GM18867 (cell line): Measurements from ENCODE around the gene NCAPD2.
A peak's percentile ranks its signal among the peaks of the same experiment; 100 is the strongest.
"Not testable (repeated sequence)": the region's sequence is repeated elsewhere in the genome, so short reads cannot be mapped to it uniquely, and the experiment has no call there.

Source experiments
- ATAC-seq: cut with Tn5 transposase; IDR thresholded peaks from one replicate; pipeline ENCODE4 v1.9.1; 2021; ENCODE audit warnings: mild to moderate bottlenecking, moderate library complexity; ENCODE audit not compliant: unreplicated experiment

Gene NCAPD2

DNA sequence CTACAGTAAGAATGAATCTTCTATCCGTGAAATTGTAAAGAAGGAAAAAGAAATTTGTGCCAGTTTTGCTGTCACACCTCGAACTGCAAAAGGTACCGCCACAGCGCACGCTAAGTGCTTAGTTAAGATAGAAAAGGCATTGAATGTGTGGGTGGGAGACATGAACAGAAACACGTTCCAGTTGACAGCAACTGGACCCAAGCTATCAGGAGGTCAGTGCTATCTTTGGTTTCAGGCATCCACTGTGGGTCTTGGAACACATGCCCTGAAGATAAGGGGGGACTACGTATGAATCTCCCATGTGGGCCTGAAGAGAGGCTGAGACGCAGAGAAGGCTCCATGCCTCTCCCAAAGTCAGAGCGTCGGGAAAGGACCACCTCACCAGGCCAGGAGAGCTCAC, 52.1 kb downstream of the NCAPD2 start:
- no peak for ATAC-seq

DNA sequence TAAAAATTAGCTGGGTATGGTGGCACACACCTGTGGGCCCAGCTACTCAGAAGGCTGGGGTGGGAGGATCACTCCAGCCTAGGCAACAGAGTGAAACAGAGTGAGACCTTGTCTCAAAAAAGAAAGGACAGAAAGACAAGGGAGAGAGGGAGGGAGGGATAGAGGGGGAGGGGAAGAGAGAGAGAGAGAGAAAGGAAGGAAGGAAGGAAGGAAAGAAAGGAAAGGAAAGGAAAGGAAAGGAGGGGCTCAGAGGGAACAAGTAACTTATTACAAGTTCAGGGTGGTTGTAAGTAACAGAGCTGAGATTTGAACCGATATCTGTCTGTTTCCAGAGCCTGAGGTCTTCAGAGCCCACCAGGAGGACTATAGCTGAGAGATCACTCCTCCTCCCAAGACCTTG, 53.7 kb downstream of the NCAPD2 start:
- no peak for ATAC-seq

DNA sequence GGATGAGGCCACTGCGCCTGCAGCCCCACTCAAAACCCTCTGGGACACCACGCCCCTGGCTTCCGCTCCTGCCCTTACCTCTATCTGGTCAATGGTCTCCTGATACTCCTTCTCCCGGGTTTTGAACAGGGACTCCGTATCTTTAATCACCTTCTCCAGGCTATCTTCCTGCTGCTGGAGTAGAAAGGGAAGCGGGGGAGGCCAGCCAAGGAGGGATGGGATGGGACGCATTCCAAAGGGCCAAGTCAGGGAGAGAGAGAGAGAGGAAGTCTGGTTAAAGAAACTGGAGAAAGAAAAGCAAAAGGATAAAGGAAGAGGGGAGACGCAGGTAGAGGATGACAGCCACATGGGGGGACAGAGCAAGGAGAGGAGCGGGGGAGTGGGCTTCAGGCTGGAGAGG, 54.1 kb downstream of the NCAPD2 start:
- no peak for ATAC-seq

DNA sequence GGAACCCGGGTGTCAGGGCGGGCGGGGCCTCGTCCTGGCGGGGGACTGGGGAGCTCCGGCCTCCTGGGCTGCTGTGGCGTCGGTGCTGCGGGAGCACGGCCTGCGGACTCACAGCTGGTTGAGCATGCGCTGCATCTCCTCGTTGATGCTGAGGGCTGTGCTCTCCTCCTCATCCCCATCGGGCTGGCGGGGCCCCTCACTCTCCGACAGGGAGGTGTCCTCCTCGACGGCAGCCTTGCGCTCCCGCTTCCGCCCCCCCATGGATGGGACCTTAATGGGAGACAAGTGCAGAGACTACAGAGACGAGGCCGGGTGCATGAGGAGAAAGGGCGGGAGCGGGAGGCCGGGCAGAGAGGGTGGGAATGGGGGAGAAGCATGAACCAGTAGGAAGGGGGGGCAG, 54.7 kb downstream of the NCAPD2 start:
- no peak for ATAC-seq

- ATAC-seq, result no peak
Observed at GRCh38 chr12:6548966-6549683, 55.2 kb downstream of the NCAPD2 start.

- no peak for ATAC-seq
Observed at GRCh38 chr12:6549684-6550151, 55.8 kb downstream of the NCAPD2 start.

DNA sequence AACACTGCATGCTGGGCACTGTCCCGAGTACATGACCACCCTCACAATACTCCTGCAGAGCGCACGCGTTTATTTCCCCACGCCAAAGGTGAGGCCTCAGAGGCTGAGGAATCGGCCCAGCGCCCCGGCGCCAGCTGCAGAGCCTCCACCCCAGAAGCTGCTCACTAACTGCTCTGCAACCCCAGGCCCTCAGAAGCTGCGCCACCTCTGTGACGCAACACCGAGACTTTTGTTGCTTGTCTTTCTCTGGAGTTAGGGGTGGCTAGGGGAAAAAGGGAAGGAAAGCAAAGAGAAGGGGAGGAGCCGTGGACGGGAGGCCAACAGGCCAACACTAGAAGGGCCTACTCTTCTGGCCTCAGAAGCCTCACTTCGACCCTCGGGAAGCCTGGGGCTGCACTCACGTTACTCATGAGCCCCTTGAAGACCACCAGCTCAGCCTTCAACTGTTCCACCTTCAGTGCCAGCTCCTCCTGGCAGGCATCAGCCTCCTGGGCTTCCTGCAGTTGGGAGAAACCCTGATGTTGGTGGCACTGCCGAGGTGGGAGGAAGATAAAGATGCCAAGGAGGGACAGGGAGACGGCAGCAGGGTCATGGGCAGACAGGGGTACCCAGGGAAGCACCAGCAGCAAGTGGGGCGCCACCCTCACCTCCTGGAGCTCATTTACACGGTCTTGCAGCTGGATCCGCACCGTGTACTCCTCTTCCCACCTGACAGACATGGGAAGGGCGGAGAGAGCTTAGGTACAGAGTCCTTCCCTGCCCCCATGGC, 56.6 kb downstream of the NCAPD2 start:
- ATAC-seq, result no peak

- ATAC-seq, result no peak
Observed at GRCh38 chr12:6551063-6551461, 57.2 kb downstream of the NCAPD2 start.

- no peak for ATAC-seq
Observed at GRCh38 chr12:6551496-6552139, 57.7 kb downstream of the NCAPD2 start.

DNA sequence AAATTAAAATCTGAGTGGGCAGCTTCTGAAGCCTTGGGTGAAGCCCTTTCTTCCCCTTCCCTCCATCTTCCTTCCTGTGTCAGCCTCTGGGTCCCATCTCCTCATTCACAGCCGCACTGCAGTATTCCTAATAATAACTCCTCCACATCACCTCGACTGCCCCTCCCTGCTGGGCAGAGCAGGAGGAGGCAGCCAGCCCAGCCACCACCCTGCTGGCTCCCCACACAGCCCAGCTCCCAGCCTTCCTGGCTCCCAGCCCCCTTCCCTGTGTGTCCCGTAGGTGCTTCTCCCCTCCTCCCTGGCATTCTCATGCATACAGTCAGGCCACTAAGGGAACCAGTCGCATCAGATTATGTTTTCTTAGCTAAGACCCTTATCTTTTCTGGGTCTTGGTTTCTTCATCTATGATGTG, 58.2 kb downstream of the NCAPD2 start:
- ATAC-seq, result no peak

DNA sequence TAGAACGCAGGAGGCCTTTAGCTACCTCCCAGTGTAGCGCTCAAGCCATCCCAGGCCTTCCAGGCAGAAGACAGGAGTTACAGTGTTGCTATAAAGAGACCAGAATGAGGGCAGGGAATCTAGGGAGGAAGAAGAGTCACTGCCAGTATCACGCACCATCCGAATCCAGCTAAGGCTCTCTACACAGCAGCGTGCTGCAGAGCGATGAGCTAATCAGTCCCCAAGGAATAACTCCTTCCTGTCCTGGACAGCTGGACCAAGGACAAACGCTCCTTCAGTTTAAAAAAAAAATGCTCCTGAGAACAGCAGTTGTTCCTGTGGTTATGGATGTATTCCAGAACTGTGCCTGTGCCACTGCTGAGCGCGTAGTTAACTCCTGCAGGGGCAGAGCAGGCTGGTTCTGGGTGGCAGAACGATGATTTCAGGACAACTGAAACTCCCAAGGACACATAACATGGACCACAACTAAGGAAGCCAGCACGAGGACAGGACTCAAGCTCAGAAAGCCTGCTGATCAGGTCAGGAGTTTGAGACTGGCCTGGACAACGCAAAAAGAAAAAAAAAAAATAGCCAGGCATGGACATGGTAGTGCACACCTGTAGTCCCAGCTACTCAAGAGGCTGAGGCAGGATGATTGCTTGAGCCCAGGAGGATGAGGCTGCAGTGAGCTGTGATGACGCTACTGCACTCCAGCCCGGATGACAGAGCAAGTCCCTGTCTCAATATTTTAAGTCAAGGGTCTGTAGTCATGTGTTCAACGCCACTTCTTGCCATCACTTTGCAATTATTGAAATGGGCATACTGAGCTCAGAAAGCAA, 59.4 kb downstream of the NCAPD2 start:
- ATAC-seq, result no peak

- ATAC-seq, result peak; percentile 50
Observed at GRCh38 chr12:6554168-6555017, 60.5 kb downstream of the NCAPD2 start.

DNA sequence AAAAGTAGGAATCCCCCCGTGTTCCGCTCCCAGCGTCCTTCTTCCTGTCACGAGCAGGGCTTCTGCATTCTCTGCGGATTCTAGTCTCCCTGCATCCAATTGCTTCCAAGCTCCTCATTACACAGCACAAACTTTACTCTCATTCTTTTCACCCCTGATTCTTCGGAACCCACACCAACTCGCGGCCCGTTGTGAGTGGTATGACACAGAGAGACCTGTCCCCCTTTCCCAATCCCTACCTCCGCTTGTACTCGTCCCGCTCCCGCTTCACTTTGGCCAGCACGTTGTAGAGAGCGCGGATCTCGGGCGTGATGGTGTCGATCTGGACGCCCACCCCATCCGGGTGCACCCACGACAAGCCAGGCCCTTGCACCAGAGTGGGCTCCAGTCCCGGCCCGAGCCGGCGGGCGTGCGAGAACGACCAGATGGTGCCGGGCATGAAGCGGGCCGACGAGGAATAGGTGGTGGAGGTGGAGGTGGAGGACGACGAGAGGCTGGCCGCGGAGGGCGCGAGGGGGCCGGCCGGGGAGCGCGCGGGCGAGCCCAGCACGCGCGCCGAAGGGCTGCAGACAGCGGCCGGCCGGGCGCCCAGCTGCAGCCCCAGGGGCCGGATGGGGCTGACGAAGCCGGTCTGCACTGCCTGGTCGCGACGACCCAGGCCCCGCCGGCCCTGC, 61.3 kb downstream of the NCAPD2 start:
- peak; percentile 12 for ATAC-seq

GRCh38 chr12:6556496-6556817, 62.6 kb downstream of the NCAPD2 start:
- not testable (repeated sequence) for ATAC-seq

DNA sequence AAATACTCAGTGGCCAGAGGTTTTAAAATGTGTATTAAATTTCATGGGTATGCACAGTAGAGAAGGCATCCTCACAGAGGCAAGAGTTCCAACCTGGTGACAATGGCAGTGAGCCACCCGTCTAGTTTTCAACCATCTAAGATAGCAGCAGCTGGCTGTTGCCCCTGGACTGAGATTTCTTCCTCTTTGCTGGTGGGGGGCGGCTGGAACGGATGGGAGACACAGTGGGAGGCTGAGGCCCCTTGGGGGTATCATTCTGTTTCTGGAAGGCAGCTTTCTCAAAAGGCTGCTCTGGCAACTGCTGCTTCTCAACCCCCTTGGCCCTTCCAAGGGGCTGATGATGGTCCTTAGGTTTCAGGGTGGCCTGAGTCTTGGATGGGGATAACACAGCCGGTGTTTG, 63.0 kb downstream of the NCAPD2 start:
- no peak for ATAC-seq

- ATAC-seq, result not testable (repeated sequence)
Observed at GRCh38 chr12:6558014-6558760, 64.3 kb downstream of the NCAPD2 start.

- ATAC-seq, result no peak
Observed at GRCh38 chr12:6559500-6559899, 65.6 kb downstream of the NCAPD2 start.

DNA sequence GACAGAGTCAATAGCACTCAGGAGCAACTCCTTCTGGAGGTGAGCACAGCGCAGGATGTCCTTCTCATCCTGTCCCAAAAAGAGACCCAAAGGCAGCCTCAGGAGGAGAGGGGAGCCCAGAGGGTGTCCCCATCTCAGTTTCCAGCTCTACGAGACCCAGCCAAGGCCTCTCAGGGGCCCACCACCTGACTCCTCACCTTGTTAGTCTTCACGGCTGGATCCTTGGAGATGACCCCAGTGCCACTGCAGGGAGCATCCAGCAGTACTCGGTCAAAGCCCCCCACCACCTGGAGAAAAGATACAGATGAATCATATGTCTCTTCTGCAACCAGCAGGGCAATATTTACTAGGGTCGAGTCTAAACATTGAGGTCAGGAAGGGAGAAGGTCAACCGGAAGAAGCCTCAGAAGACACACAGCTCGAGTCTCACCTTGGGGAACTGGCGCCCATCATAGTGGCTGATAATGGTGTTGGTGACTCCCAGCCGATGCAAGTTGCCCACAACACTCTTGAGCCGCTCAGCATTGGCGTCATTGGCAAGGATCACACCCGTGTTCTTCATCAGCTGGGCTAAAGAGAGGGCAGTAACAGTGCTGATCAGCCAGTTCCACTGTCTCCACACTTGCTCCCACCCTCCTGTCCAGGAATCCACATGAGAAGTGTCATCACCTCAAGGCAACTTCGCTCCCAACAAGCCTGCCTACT, 66.8 kb downstream of the NCAPD2 start:
- ATAC-seq, result no peak
